K562 (cell line): Measurements from ENCODE around the gene CPT1C. TPM values are rescaled to one million over a fixed set of nuclear protein-coding genes. Genes with fewer than 3 reads are reported as not detected.

ENCODE experiments used
- ATAC-seq: fragments of 200-7000 bp; cut with Tn5 transposase; 3 replicates; pipeline ENCODE4 v1.9.1; 2020; ENCODE audit warnings: moderate library complexity
- BruUV-seq: library from RNA; stranded (reverse); fragments of 400-500 nt; replicated peaks from 2 replicates; lab custom pipeline; 2021; lab: Mats Ljungman, UMichigan
- CTCF ChIA-PET: fragments of 300-600 bp; formaldehyde crosslinking; extraction: SDS; loops from one replicate; lab custom pipeline; 2021; ENCODE audit warnings: low intra/inter-chr PET ratio; lab: Yijun Ruan, JAX
- POLR2A ChIA-PET: fragments of 300-600, 350-650 bp; sonication (Branson Sonifier 250); formaldehyde crosslinking; extraction: SDS; loops from one replicate; lab custom pipeline; 2021; ENCODE audit warnings: antibody characterized with exemption, inconsistent platforms; lab: Yijun Ruan, JAX
- DNase-seq, 4 experiments: peaks; one replicate each; pipeline versions ENCODE4 v3.0.0 to v3.0.0-alpha.2; 2011 to 2018; ENCODE audit warnings: low spot score in 3 of 4, mixed read lengths in 3 of 4; ENCODE audit errors: extremely low read depth in 1 of 4
- FAIRE-seq: peaks from 2 replicates; lab custom pipeline; 2011; peaks lifted over from hg19 to GRCh38; lab: Jason Lieb, UNC
- H2AFZ ChIP-seq: 2 replicates; pipeline ENCODE4 v1.6.0; 2011; ENCODE audit warnings: low read depth, low read length, control low read depth, inconsistent platforms
- H3K27ac ChIP-seq: fragments of 200-600 bp; 3 replicates; pipeline ENCODE4 v1.8.0; 2011; ENCODE audit warnings: low read depth, mild to moderate bottlenecking, control low read depth, inconsistent platforms, low read length, moderate library complexity, mixed read lengths; ENCODE audit errors: extremely low read depth
- H3K27me3 ChIP-seq, 2 experiments: fragments of 300-600 bp in 1 of 2; 2 replicates in 1 of 2; 3 replicates in 1 of 2; pipeline versions ENCODE4 v1.6.0 to v1.8.0; 2011; ENCODE audit warnings: inconsistent platforms in 2 of 2, low read length in 2 of 2, mild to moderate bottlenecking in 1 of 2, mixed read lengths in 1 of 2, moderate library complexity in 1 of 2; ENCODE audit not compliant: control insufficient read depth in 2 of 2, insufficient read depth in 2 of 2
- H3K36me3 ChIP-seq: fragments of 300-600 bp; 3 replicates; pipeline ENCODE4 v1.8.0; 2011; ENCODE audit warnings: mild to moderate bottlenecking, low read length, inconsistent platforms; ENCODE audit not compliant: control insufficient read depth, insufficient read depth
- H3K4me1 ChIP-seq, 2 experiments: fragments of 200-600 bp in 1 of 2; replicated peaks in 1 of 2; 2 replicates in 1 of 2; 3 replicates in 1 of 2; pipeline versions ENCODE4 v1.5.1 to v1.8.0; 2011; ENCODE audit warnings: inconsistent platforms in 2 of 2, low read length in 2 of 2, mild to moderate bottlenecking in 1 of 2, mixed read lengths in 1 of 2, moderate library complexity in 1 of 2; ENCODE audit not compliant: control insufficient read depth in 2 of 2, insufficient read depth in 2 of 2
- H3K4me2 ChIP-seq: 2 replicates; pipeline ENCODE4 v1.6.1; 2011; ENCODE audit warnings: low read length, control low read depth, inconsistent platforms, mixed read lengths; ENCODE audit not compliant: insufficient read depth
- H3K4me3 ChIP-seq: fragments of 200-600 bp; sonication (generic), shearing (Covaris generic); 2 replicates; pipeline ENCODE4 v1.5.1; 2016; ENCODE audit warnings: control low read depth, inconsistent platforms
- H3K79me2 ChIP-seq: fragments of 200-600 bp; 3 replicates; pipeline ENCODE4 v1.8.0; 2011; ENCODE audit warnings: low read length, inconsistent platforms; ENCODE audit not compliant: control insufficient read depth, insufficient read depth
- H3K9ac ChIP-seq, 2 experiments: 2 replicates each; pipeline versions ENCODE4 v1.6.0 to v1.6.1; 2011; ENCODE audit warnings: low read depth in 2 of 2, low read length in 2 of 2, control low read depth in 1 of 2, inconsistent platforms in 1 of 2, mild to moderate bottlenecking in 1 of 2, mixed read lengths in 1 of 2; ENCODE audit not compliant: insufficient read depth in 1 of 2
- H3K9me1 ChIP-seq: one replicate; pipeline ENCODE4 v1.6.0; 2011; ENCODE audit warnings: inconsistent platforms, mild to moderate bottlenecking, low read length, moderate library complexity; ENCODE audit not compliant: control insufficient read depth, insufficient read depth
- H3K9me3 ChIP-seq: replicated peaks from 2 replicates; pipeline ENCODE4 v1.5.1; 2011; ENCODE audit warnings: low read depth, low read length, inconsistent platforms; ENCODE audit not compliant: control insufficient read depth, insufficient read depth
- H4K20me1 ChIP-seq: replicated peaks from 2 replicates; pipeline ENCODE4 v1.6.1; 2011; ENCODE audit warnings: low read length, inconsistent platforms, mixed read lengths; ENCODE audit not compliant: control insufficient read depth, insufficient read depth
- BRD9 ChIP-seq: fragments of 450-650 bp; IDR thresholded peaks from 2 replicates; pipeline ENCODE4 v1.6.1; 2018; ENCODE audit warnings: low read depth; ENCODE audit not compliant: partially characterized antibody
- CBFA2T3 ChIP-seq: fragments of 450-650 bp; IDR thresholded peaks from 2 replicates; pipeline ENCODE4 v1.6.1; 2017
- ETV5 ChIP-seq: sonication (generic); formaldehyde crosslinking; IDR thresholded peaks from 2 replicates; pipeline ENCODE4 v1.4.0; 2020; ENCODE audit warnings: low read depth, mild to moderate bottlenecking, missing genetic modification reagents
- FOS ChIP-seq: IDR thresholded peaks from 3 replicates; pipeline ENCODE4 v1.6.1; 2011; ENCODE audit not compliant: insufficient read length; ENCODE audit errors: extremely low read depth
- JUND ChIP-seq, 2 experiments: IDR thresholded peaks; 2 replicates in 1 of 2; 3 replicates in 1 of 2; pipeline ENCODE4 v1.6.1; 2011; ENCODE audit warnings: borderline replicate concordance in 2 of 2, low read depth in 2 of 2, low read length in 2 of 2, improper control_type of control experiment in 1 of 2, missing biosample characterization in 1 of 2, missing genetic modification characterization in 1 of 2, missing genetic modification reagents in 1 of 2
- KAT7 ChIP-seq: sonication (generic); formaldehyde crosslinking; IDR thresholded peaks from 2 replicates; pipeline ENCODE4 v1.8.0; 2022; ENCODE audit warnings: missing genetic modification reagents, mild to moderate bottlenecking, borderline replicate concordance
- LARP7 ChIP-seq: fragments of 450-650 bp; IDR thresholded peaks from 2 replicates; pipeline ENCODE4 v1.6.1; 2016
- MYC ChIP-seq, 2 experiments: fragments of 250-450 bp in 1 of 2; sonication (Bioruptor Pico) in 1 of 2; IDR thresholded peaks; 2 replicates each; pipeline versions ENCODE4 v1.5.1 to v1.6.1; 2012 to 2021; ENCODE audit warnings: low read depth in 2 of 2, borderline replicate concordance in 1 of 2, improper control_type of control experiment in 1 of 2, low read length in 1 of 2, mild to moderate bottlenecking in 1 of 2, moderate library complexity in 1 of 2
- NONO ChIP-seq, 2 experiments: fragments of 200-400 bp in 1 of 2; fragments of 450-650 bp in 1 of 2; formaldehyde crosslinking in 1 of 2; IDR thresholded peaks; 2 replicates each; pipeline ENCODE4 v1.6.1; 2017; ENCODE audit warnings: low read depth in 2 of 2, mild to moderate bottlenecking in 2 of 2, moderate library complexity in 2 of 2, low read length in 1 of 2
- NR4A1 ChIP-seq, 2 experiments: fragments of 250-450 bp in 1 of 2; fragments of 450-650 bp in 1 of 2; sonication (Bioruptor Pico) in 1 of 2; IDR thresholded peaks; 2 replicates each; pipeline versions ENCODE4 v1.4.0 to v1.6.1; 2016 to 2020; ENCODE audit warnings: mild to moderate bottlenecking in 2 of 2, missing compliant biosample characterization in 1 of 2, missing genetic modification characterization in 1 of 2, moderate library complexity in 1 of 2
- PHF20 ChIP-seq: fragments of 450-650 bp; IDR thresholded peaks from 2 replicates; pipeline ENCODE4 v1.6.1; 2018; ENCODE audit not compliant: partially characterized antibody
- POLR2A ChIP-seq: fragments of 450-650 bp; conservative IDR thresholded peaks from 2 replicates; pipeline ENCODE4 v1.6.1; 2016
- PTBP1 ChIP-seq: fragments of 200-400 bp; formaldehyde crosslinking; IDR thresholded peaks from 2 replicates; pipeline ENCODE4 v1.6.1; 2017; ENCODE audit warnings: low read depth, low read length
- RBM25 ChIP-seq: fragments of 200-400 bp; formaldehyde crosslinking; IDR thresholded peaks from 2 replicates; pipeline ENCODE4 v1.6.1; 2018; ENCODE audit warnings: low read length, low read depth, moderate library complexity; ENCODE audit not compliant: severe bottlenecking
- SIN3A ChIP-seq, 2 experiments: fragments of 150-350 bp in 1 of 2; IDR thresholded peaks; 2 replicates each; pipeline ENCODE4 v1.6.1; 2011 to 2016; ENCODE audit warnings: borderline replicate concordance in 2 of 2, low read depth in 2 of 2, low read length in 2 of 2, mild to moderate bottlenecking in 2 of 2, moderate library complexity in 2 of 2; ENCODE audit not compliant: control insufficient read depth in 1 of 2
- SMARCA5 ChIP-seq: fragments of 450-650 bp; IDR thresholded peaks from 2 replicates; pipeline ENCODE4 v1.6.1; 2016
- SMC3 ChIP-seq: conservative IDR thresholded peaks from 2 replicates; pipeline ENCODE4 v1.6.1; 2011; ENCODE audit warnings: low read depth, low read length, improper control_type of control experiment; ENCODE audit not compliant: insufficient read depth
- ZNF436 ChIP-seq: fragments of 250-450, 450-650 bp; sonication (Bioruptor Pico); formaldehyde crosslinking; IDR thresholded peaks from 2 replicates; pipeline ENCODE4 v1.7.0; 2020; ENCODE audit warnings: mild to moderate bottlenecking
- WGBS: fragments of 100-300 bp; shearing (Covaris generic); methylation state at CpG from one replicate; pipeline ENCODE4 v1.1.6; 2016; ENCODE audit warnings: low coverage, mixed read lengths; ENCODE audit not compliant: insufficient coverage; ENCODE audit errors: missing lambda C conversion rate; 5-methylcytosine and 5-hydroxymethylcytosine counted together
- in situ Hi-C: fragments of 300-500 bp; cut with MboI; formaldehyde crosslinking; loops from 4 replicates; pipeline ENCODE4 v1.15.0; 2018; ENCODE audit warnings: inconsistent platforms, mixed read lengths
- intact Hi-C: fragments of 100-400 bp; cut with micrococcal nuclease; formaldehyde crosslinking; loops from 2 replicates; pipeline ENCODE4 v1.14.2; 2022
- polyA plus RNA-seq, 8 experiments: library from polyadenylated mRNA; depleted of rRNA in 4 of 8; stranded (reverse) in 5 of 8; unstranded in 3 of 8; fragments of >200 nt; fragmentation: Nextera tagmentation in 2 of 8; fragmentation: Illumina TruSeq in 1 of 8; extraction: Ambion mirVana in 2 of 8; extraction: Trizol in 1 of 8; gene quantifications; 2 replicates each; pipeline versions ENCODE4 v1.2.1 to v1.2.3, GENCODE V29; 2011 to 2014; ENCODE audit warnings: inconsistent platforms in 1 of 8, missing spikeins in 1 of 8
- total RNA-seq, 7 experiments: library from RNA; depleted of rRNA in 6 of 7; stranded (reverse); fragments of >200 nt in 6 of 7; fragmentation: Illumina TruSeq in 2 of 7; extraction: Trizol in 2 of 7; gene quantifications; 2 replicates each; pipeline versions ENCODE4 v1.2.1 to v1.2.3, GENCODE V29; 2011 to 2021; ENCODE audit warnings: low replicate concordance in 1 of 7
- TF ChIP-seq, protein P1 (sequence below): fragments of 200-400 bp; formaldehyde crosslinking; IDR thresholded peaks from 2 replicates; pipeline ENCODE4 v1.6.1; 2017; ENCODE audit warnings: mild to moderate bottlenecking, low read depth, low read length, moderate library complexity

Gene CPT1C
- total and polyA plus RNA-seq, 9 of the 15 experiments (the other 6 are each of a cell fraction or from before 2014, with no cell fraction given), result 1.9 to 12.3 (median 3.0) TPM

- Histone ChIP-seq H3K4me1 (peaks cover 37 to 48% of the 10 kb centered on the region in 2 experiments), H4K20me1 (peaks cover 21% of the 10 kb centered on the region), H3K9me3 (no peaks in the 10 kb centered on the region; the same call in 1 of the 2 replicates), H2AFZ (peak overlapping the region; percentile 91), H3K27me3 (no peaks in the 10 kb centered on the region), H3K9ac (peak overlapping the region; percentile 89 to 96), H3K4me3 (peak overlapping the region; percentile 85), H3K36me3 (peaks cover 48% of the 10 kb centered on the region; the same call in 2 of the 3 replicates), H3K4me2 (peak overlapping the region; percentile 94), H3K79me2 (peaks cover 42% of the 10 kb centered on the region), H3K27ac (peak overlapping the region; percentile 97), H3K9me1 (no peaks in the 10 kb centered on the region)
- ATAC-seq (peak; percentile 32), FAIRE-seq (no peak), DNase-seq (peak; percentile 74 to 94 (median 80))
- POLR2A ChIA-PET, result interaction anchor here (0.6 to 2.7 kb wide), 38 partner anchors 10 to 371 kb away, joined by 3 to 35 read pairs (median 4); partner anchors contain the start of genes ADM5, BCL2L12, FUZ and IRF3
- BruUV-seq, result TSS peak; percentile 99
- in situ Hi-C loops (no loop called here), intact Hi-C loops (loop anchor here (2.0 to 5.0 kb wide), 5 partner anchors 33 to 191 kb away; partner anchors contain the start of genes AP2A1, PNKP, PRR12 and SCAF1)
- under 1% methylated on average over 27 of the region's 27 CpGs for WGBS
- CTCF ChIA-PET, result interaction anchor here (0.6 kb wide), 1 partner anchor 173 kb away, joined by 4 read pairs; no protein-coding TSS in a partner anchor
- TF ChIP-seq BRD9 (peak; percentile 88), FOS (peak; percentile 11), MYC (IDR thresholded peaks at IDR 0.05; ENCODE audit: low read depth, low read length) (peak; percentile 29; the same call in 1 of the 2 replicates), MYC (CRISPR knock-in tag; IDR thresholded peaks at IDR 0.05; ENCODE audit: borderline replicate concordance, low read depth) (0 out of 2 replicates have a peak, but pooled peaks have one; percentile 41), POLR2A (peak; percentile 95), RBM25 (peak; percentile 89), KAT7 (peak; percentile 86; the same call in 1 of the 2 replicates), LARP7 (no peak), ZNF436 (CRISPR knock-in tag) (peak; percentile 99), PHF20 (peak; percentile 46), PTBP1 (peak; percentile 91), CBFA2T3 (peak; percentile 11; the same call in 1 of the 2 replicates), NONO (IDR thresholded peaks at IDR 0.05; ENCODE audit: low read depth in 2 of 2, low read length in 1 of 2) (peak in 1 of 2 experiments; percentile 99; a peak in 2 of 4 replicates), SIN3A (IDR thresholded peaks at IDR 0.05; ENCODE audit: borderline replicate concordance in 2 of 2, control insufficient read depth in 1 of 2, low read depth in 2 of 2, low read length in 2 of 2) (peak in 1 of 2 experiments; percentile 72; a peak in 1 of 4 replicates), ETV5 (no peak), SMARCA5 (peak; percentile 98), SMC3 (no peak), NR4A1 (CRISPR knock-in tag; IDR thresholded peaks at IDR 0.05) (no peak), NR4A1 (tag; IDR thresholded peaks at IDR 0.05) (0 out of 2 replicates have a peak, but pooled peaks have one; percentile 55), JUND (IDR thresholded peaks at IDR 0.05; ENCODE audit: borderline replicate concordance, low read depth, low read length) (peak; percentile 95), JUND (tag; IDR thresholded peaks at IDR 0.05; ENCODE audit: borderline replicate concordance, low read depth, low read length) (peak; percentile 80; the same call in 2 of the 3 replicates)
- TF ChIP-seq, protein P1, sequence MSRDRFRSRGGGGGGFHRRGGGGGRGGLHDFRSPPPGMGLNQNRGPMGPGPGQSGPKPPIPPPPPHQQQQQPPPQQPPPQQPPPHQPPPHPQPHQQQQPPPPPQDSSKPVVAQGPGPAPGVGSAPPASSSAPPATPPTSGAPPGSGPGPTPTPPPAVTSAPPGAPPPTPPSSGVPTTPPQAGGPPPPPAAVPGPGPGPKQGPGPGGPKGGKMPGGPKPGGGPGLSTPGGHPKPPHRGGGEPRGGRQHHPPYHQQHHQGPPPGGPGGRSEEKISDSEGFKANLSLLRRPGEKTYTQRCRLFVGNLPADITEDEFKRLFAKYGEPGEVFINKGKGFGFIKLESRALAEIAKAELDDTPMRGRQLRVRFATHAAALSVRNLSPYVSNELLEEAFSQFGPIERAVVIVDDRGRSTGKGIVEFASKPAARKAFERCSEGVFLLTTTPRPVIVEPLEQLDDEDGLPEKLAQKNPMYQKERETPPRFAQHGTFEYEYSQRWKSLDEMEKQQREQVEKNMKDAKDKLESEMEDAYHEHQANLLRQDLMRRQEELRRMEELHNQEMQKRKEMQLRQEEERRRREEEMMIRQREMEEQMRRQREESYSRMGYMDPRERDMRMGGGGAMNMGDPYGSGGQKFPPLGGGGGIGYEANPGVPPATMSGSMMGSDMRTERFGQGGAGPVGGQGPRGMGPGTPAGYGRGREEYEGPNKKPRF, result no peak
Observed at GRCh38 chr19:49676136-49676783, 14.7 kb upstream of the CPT1C start.
